B cell (primary cell): ENCODE data around the gene IL12RB1. TPM values are rescaled to one million over a fixed set of nuclear protein-coding genes. Genes with fewer than 3 reads are reported as not detected.

ENCODE experiments used
- ATAC-seq: fragments of 200-7000 bp; cut with Tn5 transposase; one replicate; pipeline ENCODE4 v1.10.0; 2021; ENCODE audit warnings: low read depth, mild to moderate bottlenecking, moderate number of reproducible peaks, moderate library complexity
- CTCF ChIA-PET: fragments of 350-600 bp; sonication (Branson Sonifier 250); formaldehyde crosslinking; loops from one replicate; lab custom pipeline; 2021; ENCODE audit warnings: antibody characterized with exemption, inconsistent platforms; lab: Charles Lee
- POLR2A ChIA-PET: fragments of 350-600 bp; sonication (Branson Sonifier 250); formaldehyde crosslinking; loops from one replicate; lab custom pipeline; 2021; ENCODE audit warnings: antibody characterized with exemption; lab: Charles Lee
- DNase-seq: peaks from one replicate; pipeline ENCODE4 v3.0.0; 2013
- H2AFZ ChIP-seq: 2 replicates; pipeline ENCODE4 v1.6.1; 2012; ENCODE audit warnings: mild to moderate bottlenecking, low read depth, low read length; ENCODE audit not compliant: insufficient read depth, poor library complexity, severe bottlenecking
- H3K27ac ChIP-seq, 2 donors: 1 replicate in 1 of 2; 2 replicates in 1 of 2; pipeline ENCODE4 v1.5.1; 2012 to 2013; ENCODE audit warnings: low read length in 2 of 2, mild to moderate bottlenecking in 2 of 2, moderate library complexity in 1 of 2
- H3K27me3 ChIP-seq, 4 experiments: fragments of 200-600 bp in 1 of 4; sonication (generic) in 1 of 4; replicated peaks in 1 of 4; 1 replicate in 2 of 4; 2 replicates in 2 of 4; pipeline versions ENCODE4 v1.6.1 to v1.7.0; 2013 to 2016; ENCODE audit warnings: low read length in 3 of 4, mild to moderate bottlenecking in 2 of 4, mixed read lengths in 1 of 4, moderate library complexity in 1 of 4; ENCODE audit not compliant: insufficient read depth in 4 of 4, control insufficient read depth in 3 of 4; ENCODE audit errors: control extremely low read depth in 1 of 4
- H3K36me3 ChIP-seq, 2 experiments: replicated peaks in 1 of 2; 1 replicate in 1 of 2; 2 replicates in 1 of 2; pipeline versions ENCODE4 v1.6.1 to v1.7.1; 2013; ENCODE audit warnings: low read length in 1 of 2; ENCODE audit not compliant: insufficient read depth in 2 of 2, control insufficient read depth in 1 of 2; ENCODE audit errors: control extremely low read depth in 1 of 2, extremely low read depth in 1 of 2
- H3K4me1 ChIP-seq, 2 donors: fragments of 200-600 bp in 1 of 2; sonication (generic) in 1 of 2; 1 replicate in 1 of 2; 2 replicates in 1 of 2; pipeline versions ENCODE4 v1.5.1 to v1.6.1; 2013 to 2017; ENCODE audit warnings: low read length in 2 of 2; ENCODE audit not compliant: control insufficient read depth in 2 of 2, insufficient read depth in 2 of 2
- H3K4me2 ChIP-seq: replicated peaks from 2 replicates; pipeline ENCODE3; 2012; ENCODE audit warnings: mild to moderate bottlenecking, low read depth, low read length; ENCODE audit not compliant: poor library complexity, severe bottlenecking
- H3K4me3 ChIP-seq, 5 experiments: fragments of 200-600 bp in 1 of 5; sonication (generic) in 1 of 5; 1 replicate in 3 of 5; 2 replicates in 2 of 5; pipeline versions ENCODE4 v1.5.1 to v1.7.0; 2011 to 2016; ENCODE audit warnings: low read length in 4 of 5, mild to moderate bottlenecking in 4 of 5, low read depth in 2 of 5, control low read depth in 1 of 5, moderate library complexity in 1 of 5; ENCODE audit not compliant: insufficient read depth in 1 of 5; ENCODE audit errors: control extremely low read depth in 1 of 5, extremely low read depth in 1 of 5
- H3K79me2 ChIP-seq: fragments of 200-600 bp; sonication (generic); one replicate; pipeline ENCODE4 v1.6.0; 2016; ENCODE audit warnings: low read length; ENCODE audit not compliant: control insufficient read depth, insufficient read depth
- H3K9ac ChIP-seq: fragments of 200-600 bp; sonication (generic); 2 replicates; pipeline ENCODE4 v1.6.1; 2017; ENCODE audit warnings: mild to moderate bottlenecking, low read length, moderate library complexity
- H3K9me3 ChIP-seq, 3 donors: one replicate each; pipeline versions ENCODE4 v1.6.1 to v1.7.1; 2013; ENCODE audit warnings: low read length in 2 of 3; ENCODE audit not compliant: control insufficient read depth in 2 of 3, insufficient read depth in 1 of 3; ENCODE audit errors: control extremely low read depth in 1 of 3
- H4K20me1 ChIP-seq: 2 replicates; pipeline ENCODE4 v1.6.0; 2012; ENCODE audit warnings: mild to moderate bottlenecking, low read length; ENCODE audit not compliant: insufficient read depth, control insufficient read depth, poor library complexity, severe bottlenecking
- H3K27ac Mint-ChIP-seq: one replicate; pipeline ENCODE4 v1.8.0; 2021; ENCODE audit warnings: mixed read lengths
- H3K27me3 Mint-ChIP-seq: one replicate; pipeline ENCODE4 v1.8.0; 2021; ENCODE audit warnings: mixed read lengths
- H3K4me1 Mint-ChIP-seq: one replicate; pipeline ENCODE4 v1.8.0; 2021; ENCODE audit warnings: mixed read lengths
- H3K4me3 Mint-ChIP-seq: one replicate; pipeline ENCODE4 v1.8.0; 2021; ENCODE audit warnings: mixed read lengths
- H3K9me3 Mint-ChIP-seq: one replicate; pipeline ENCODE4 v1.8.0; 2022; ENCODE audit warnings: mixed read lengths; ENCODE audit not compliant: insufficient read depth
- EZH2 ChIP-seq: IDR thresholded peaks from 2 replicates; pipeline ENCODE4 v1.6.1; 2012; ENCODE audit warnings: borderline replicate concordance, low read depth, mild to moderate bottlenecking, moderate library complexity, low read length; ENCODE audit not compliant: insufficient read depth, poor library complexity, severe bottlenecking
- WGBS: methylation state at CpG from one replicate; pipeline ENCODE4 v1.1.5; 2013; ENCODE audit warnings: missing lambda C conversion rate; ENCODE audit not compliant: insufficient coverage; 5-methylcytosine and 5-hydroxymethylcytosine counted together
- intact Hi-C: fragments of 100-400 bp; cut with micrococcal nuclease; formaldehyde crosslinking; loops from one replicate; pipeline ENCODE4 v1.10.0; 2022
- polyA plus RNA-seq: library from polyadenylated mRNA; depleted of rRNA; stranded (reverse); fragments of >200 nt; gene quantifications from 2 replicates; pipeline ENCODE4 v1.2.3, GENCODE V29; 2012
- total RNA-seq, 2 donors: library from RNA; stranded (reverse); fragments of 120-200 nt in 1 of 2; gene quantifications; 1 replicate in 1 of 2; 2 replicates in 1 of 2; pipeline versions ENCODE4 v1.2.3 to v1.2.4, GENCODE V29; 2013 to 2022
- TF ChIP-seq, protein P1 (sequence below): fragments of 200-600 bp; IDR thresholded peaks from one replicate; pipeline ENCODE4 v1.8.0; 2022; ENCODE audit warnings: antibody characterized with exemption, mild to moderate bottlenecking

Gene IL12RB1
- total and polyA plus RNA-seq, 2 donors (not counting 1 experiment from before 2014, with no cell fraction given): 18.8 to 24.5 TPM

DNA sequence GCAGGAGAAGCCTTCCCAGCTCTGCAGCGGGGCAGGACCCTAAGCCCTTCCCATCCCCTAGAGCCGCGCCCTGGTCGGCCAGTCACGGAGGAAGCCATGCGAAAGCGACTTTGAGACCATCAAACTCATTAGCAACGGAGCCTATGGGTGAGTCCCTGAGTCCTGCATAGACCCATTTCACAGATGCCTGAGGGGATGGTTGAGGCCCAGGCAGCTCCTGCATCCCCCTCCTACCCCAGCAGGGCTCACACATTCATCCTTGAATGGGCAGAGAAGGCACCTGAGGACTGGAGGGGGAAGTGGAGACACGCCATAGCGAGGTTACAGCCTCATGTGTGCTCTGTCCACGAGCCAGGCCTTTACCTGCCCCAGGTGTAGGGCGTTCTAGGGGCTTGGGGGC is 42.1 kb upstream of the IL12RB1 start:
- no peak overlapping the region for H3K4me3 ChIP-seq
- H4K20me1 ChIP-seq: peaks cover 26% of the 10 kb centered on the region
- Mint-ChIP-seq H3K4me3 (no peak overlapping the region), H3K27me3 (no peaks in the 10 kb centered on the region), H3K4me1 (no peaks in the 10 kb centered on the region), H3K9me3 (no peaks in the 10 kb centered on the region), H3K27ac (no peak overlapping the region)
- TF ChIP-seq, protein P1, sequence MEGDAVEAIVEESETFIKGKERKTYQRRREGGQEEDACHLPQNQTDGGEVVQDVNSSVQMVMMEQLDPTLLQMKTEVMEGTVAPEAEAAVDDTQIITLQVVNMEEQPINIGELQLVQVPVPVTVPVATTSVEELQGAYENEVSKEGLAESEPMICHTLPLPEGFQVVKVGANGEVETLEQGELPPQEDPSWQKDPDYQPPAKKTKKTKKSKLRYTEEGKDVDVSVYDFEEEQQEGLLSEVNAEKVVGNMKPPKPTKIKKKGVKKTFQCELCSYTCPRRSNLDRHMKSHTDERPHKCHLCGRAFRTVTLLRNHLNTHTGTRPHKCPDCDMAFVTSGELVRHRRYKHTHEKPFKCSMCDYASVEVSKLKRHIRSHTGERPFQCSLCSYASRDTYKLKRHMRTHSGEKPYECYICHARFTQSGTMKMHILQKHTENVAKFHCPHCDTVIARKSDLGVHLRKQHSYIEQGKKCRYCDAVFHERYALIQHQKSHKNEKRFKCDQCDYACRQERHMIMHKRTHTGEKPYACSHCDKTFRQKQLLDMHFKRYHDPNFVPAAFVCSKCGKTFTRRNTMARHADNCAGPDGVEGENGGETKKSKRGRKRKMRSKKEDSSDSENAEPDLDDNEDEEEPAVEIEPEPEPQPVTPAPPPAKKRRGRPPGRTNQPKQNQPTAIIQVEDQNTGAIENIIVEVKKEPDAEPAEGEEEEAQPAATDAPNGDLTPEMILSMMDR: no peak
- TF ChIP-seq EZH2: no peak
- H2AFZ ChIP-seq: no peak overlapping the region
- no peak overlapping the region for H3K9ac ChIP-seq
- CTCF ChIA-PET: no interaction called here
- intact Hi-C loops: no loop called here
- peaks cover 0 to 79% of the 10 kb centered on the region in 2 experiments for H3K36me3 ChIP-seq
- no peaks in the 10 kb centered on the region for H3K4me1 ChIP-seq
- no peak overlapping the region for H3K4me2 ChIP-seq
- H3K27me3 ChIP-seq: no peaks in the 10 kb centered on the region
- H3K79me2 ChIP-seq: peaks cover 30% of the 10 kb centered on the region
- no peak overlapping the region for H3K27ac ChIP-seq
- ATAC-seq: no peak
- DNase-seq: no peak
- POLR2A ChIA-PET: interaction anchor here (0.6 kb wide), 1 partner anchor 26 kb away, joined by 4 read pairs; no protein-coding TSS in a partner anchor
- 97% methylated on average over 10 of the region's 12 CpGs for WGBS
- no peaks in the 10 kb centered on the region for H3K9me3 ChIP-seq

DNA sequence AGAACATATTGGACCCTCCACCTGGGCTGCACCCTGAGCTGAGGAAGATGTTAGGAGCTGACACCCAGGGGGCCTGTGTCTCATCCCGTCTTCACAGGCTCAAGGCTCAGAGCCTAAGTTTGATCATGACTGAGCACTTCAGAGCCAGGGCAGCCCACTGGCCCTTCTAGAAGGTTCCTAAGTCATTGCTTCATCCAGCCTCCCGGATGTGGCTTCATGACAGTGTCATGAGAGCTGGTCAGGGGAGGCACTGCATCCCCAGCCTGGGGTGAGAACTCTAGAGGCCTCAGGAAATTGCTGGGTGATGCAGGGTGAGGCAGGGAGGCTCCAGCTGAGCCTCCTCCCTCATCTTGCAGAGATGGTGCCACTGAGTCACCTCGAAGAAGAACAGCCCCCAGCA is 41.3 kb upstream of the IL12RB1 start:
- no peak overlapping the region for H3K27ac ChIP-seq
- WGBS: 94% methylated on average over 2 of the region's 3 CpGs
- POLR2A ChIA-PET: no interaction called here

More for the DNA sequence above, 41.3 kb upstream of the IL12RB1 start:
- Histone ChIP-seq H4K20me1 (peaks cover 34% of the 10 kb centered on the region), H3K9me3 (no peaks in the 10 kb centered on the region), H3K36me3 (peaks cover 0 to 82% of the 10 kb centered on the region in 2 experiments), H2AFZ (no peak overlapping the region), H3K9ac (no peak overlapping the region), H3K27me3 (no peaks in the 10 kb centered on the region), H3K79me2 (peaks cover 37% of the 10 kb centered on the region), H3K4me1 (no peaks in the 10 kb centered on the region), H3K4me3 (no peak overlapping the region), H3K4me2 (no peak overlapping the region)
- DNase-seq: no peak
- Mint-ChIP-seq H3K9me3 (no peaks in the 10 kb centered on the region), H3K27ac (no peak overlapping the region), H3K27me3 (no peaks in the 10 kb centered on the region), H3K4me1 (no peaks in the 10 kb centered on the region), H3K4me3 (no peak overlapping the region)
- no peak for ATAC-seq
- CTCF ChIA-PET: interaction anchor here (0.6 kb wide), 1 partner anchor 53 kb away, joined by 3 read pairs; no protein-coding TSS in a partner anchor
- intact Hi-C loops: no loop called here
- no peak for TF ChIP-seq EZH2
- TF ChIP-seq, protein P1: no peak
